ENCODE results near the gene TNFSF12.

DNA sequence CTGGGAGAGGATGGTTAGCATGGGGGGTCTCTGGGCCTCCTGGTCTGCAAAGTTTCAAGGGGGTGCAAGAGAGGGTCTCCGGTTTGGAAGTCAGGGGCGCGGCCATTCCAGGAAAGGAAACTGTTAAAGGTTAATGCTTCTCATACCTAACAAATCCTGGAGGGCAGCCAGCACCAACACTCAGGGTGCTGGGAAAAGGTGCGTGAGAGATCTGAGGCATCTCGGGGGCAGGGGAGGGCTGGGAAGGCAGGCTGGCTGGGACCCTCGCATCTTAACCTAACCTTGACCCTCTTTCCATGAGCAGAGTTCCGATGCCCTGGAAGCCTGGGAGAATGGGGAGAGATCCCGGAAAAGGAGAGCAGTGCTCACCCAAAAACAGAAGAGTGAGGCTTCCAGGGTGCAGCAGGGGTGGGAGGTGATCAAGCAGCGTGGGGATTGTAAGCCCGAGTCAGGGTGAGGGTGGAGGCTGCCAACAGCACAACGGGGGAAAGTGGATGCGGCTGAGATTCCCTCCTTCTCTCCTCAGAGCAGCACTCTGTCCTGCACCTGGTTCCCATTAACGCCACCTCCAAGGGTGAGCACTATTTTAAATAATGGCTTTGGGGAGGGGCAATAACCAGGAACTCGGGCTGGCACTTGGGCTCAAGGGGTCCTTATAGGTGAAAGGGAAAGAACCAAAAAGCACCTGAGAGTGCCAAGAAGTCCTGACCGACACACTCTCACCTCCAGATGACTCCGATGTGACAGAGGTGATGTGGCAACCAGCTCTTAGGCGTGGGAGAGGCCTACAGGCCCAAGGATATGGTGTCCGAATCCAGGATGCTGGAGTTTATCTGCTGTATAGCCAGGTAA is 10.7 kb downstream of the TNFSF12 start:
- TF ChIP-seq, protein P1, sequence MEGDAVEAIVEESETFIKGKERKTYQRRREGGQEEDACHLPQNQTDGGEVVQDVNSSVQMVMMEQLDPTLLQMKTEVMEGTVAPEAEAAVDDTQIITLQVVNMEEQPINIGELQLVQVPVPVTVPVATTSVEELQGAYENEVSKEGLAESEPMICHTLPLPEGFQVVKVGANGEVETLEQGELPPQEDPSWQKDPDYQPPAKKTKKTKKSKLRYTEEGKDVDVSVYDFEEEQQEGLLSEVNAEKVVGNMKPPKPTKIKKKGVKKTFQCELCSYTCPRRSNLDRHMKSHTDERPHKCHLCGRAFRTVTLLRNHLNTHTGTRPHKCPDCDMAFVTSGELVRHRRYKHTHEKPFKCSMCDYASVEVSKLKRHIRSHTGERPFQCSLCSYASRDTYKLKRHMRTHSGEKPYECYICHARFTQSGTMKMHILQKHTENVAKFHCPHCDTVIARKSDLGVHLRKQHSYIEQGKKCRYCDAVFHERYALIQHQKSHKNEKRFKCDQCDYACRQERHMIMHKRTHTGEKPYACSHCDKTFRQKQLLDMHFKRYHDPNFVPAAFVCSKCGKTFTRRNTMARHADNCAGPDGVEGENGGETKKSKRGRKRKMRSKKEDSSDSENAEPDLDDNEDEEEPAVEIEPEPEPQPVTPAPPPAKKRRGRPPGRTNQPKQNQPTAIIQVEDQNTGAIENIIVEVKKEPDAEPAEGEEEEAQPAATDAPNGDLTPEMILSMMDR (IDR thresholded peaks at IDR 0.05), result no peak
- TF ChIP-seq EP300 (IDR thresholded peaks at IDR 0.05), result no peak
- TF ChIP-seq POLR2A (IDR thresholded peaks at IDR 0.05), result no peak
- no peak for TF ChIP-seq POLR2AphosphoS5 (IDR thresholded peaks at IDR 0.05)

Data from sigmoid colon (tissue), 4 donors.